H1 (cell line): ENCODE data around the gene LINGO4. TPM values are rescaled to one million over a fixed set of nuclear protein-coding genes. Genes with fewer than 3 reads are reported as not detected.

Experiments
- CTCF ChIA-PET: fragments of 300-600 bp; sonication (Branson Sonifier 250); formaldehyde crosslinking; loops from one replicate; lab custom pipeline; 2021; ENCODE audit not compliant: partially characterized antibody; lab: Charles Lee
- POLR2A ChIA-PET: fragments of 300-600 bp; sonication (Branson Sonifier 250); formaldehyde crosslinking; loops from one replicate; lab custom pipeline; 2021; ENCODE audit warnings: inconsistent platforms; ENCODE audit not compliant: partially characterized antibody; lab: Charles Lee
- DNase-seq, 2 experiments: peaks; one replicate each; pipeline versions ENCODE4 v3.0.0 to v3.0.0-alpha.2; 2010 to 2022; ENCODE audit warnings: low spot score in 2 of 2, low read depth in 1 of 2, mixed read lengths in 1 of 2
- FAIRE-seq: peaks from 2 replicates; lab custom pipeline; 2011; peaks lifted over from hg19 to GRCh38; lab: Jason Lieb, UNC
- H2AFZ ChIP-seq: 2 replicates; pipeline ENCODE4 v1.8.1; 2012; ENCODE audit warnings: low read length, inconsistent platforms
- H2AK5ac ChIP-seq: 2 replicates; pipeline ENCODE4 v1.6.1; 2013; ENCODE audit warnings: low read depth, low read length
- H2BK120ac ChIP-seq: replicated peaks from 2 replicates; pipeline ENCODE3; 2013; ENCODE audit warnings: low read depth, low read length, inconsistent platforms
- H2BK12ac ChIP-seq: 2 replicates; pipeline ENCODE4 v1.6.1; 2013; ENCODE audit warnings: low read depth, low read length
- H2BK15ac ChIP-seq: 2 replicates; pipeline ENCODE4 v1.6.1; 2013; ENCODE audit warnings: low read length
- H2BK20ac ChIP-seq: 2 replicates; pipeline ENCODE4 v1.6.1; 2013; ENCODE audit warnings: low read length
- H2BK5ac ChIP-seq: 2 replicates; pipeline ENCODE4 v1.6.1; 2013; ENCODE audit warnings: low read depth, low read length
- H3K14ac ChIP-seq: 2 replicates; pipeline ENCODE4 v1.6.1; 2013; ENCODE audit warnings: inconsistent platforms; ENCODE audit not compliant: insufficient read length
- H3K18ac ChIP-seq: 2 replicates; pipeline ENCODE4 v1.6.1; 2013; ENCODE audit warnings: low read length; ENCODE audit errors: extremely low read depth
- H3K23ac ChIP-seq: 2 replicates; pipeline ENCODE4 v1.6.1; 2013; ENCODE audit warnings: inconsistent platforms; ENCODE audit not compliant: insufficient read length
- H3K23me2 ChIP-seq: 2 replicates; pipeline ENCODE4 v1.6.1; 2013; ENCODE audit warnings: low read depth, low read length
- H3K27ac ChIP-seq: 2 replicates; pipeline ENCODE4 v1.6.1; 2011; ENCODE audit warnings: low read depth, low read length, inconsistent platforms
- H3K27me3 ChIP-seq, 4 experiments: replicated peaks in 1 of 4; 1 replicate in 1 of 4; 2 replicates in 3 of 4; pipeline versions ENCODE4 v1.6.1 to v1.8.1; 2011 to 2013; ENCODE audit warnings: low read length in 3 of 4, mild to moderate bottlenecking in 3 of 4, inconsistent platforms in 2 of 4, mixed read lengths in 2 of 4, moderate library complexity in 1 of 4; ENCODE audit not compliant: control insufficient read depth in 3 of 4, insufficient read depth in 3 of 4; ENCODE audit errors: extremely low read depth in 1 of 4
- H3K36me3 ChIP-seq, 4 experiments: 2 replicates each; pipeline versions ENCODE4 v1.6.1 to v1.8.1; 2011 to 2013; ENCODE audit warnings: mild to moderate bottlenecking in 4 of 4, low read length in 3 of 4, moderate library complexity in 2 of 4, control low read depth in 1 of 4, inconsistent platforms in 1 of 4; ENCODE audit not compliant: insufficient read depth in 4 of 4, control insufficient read depth in 2 of 4
- H3K4ac ChIP-seq: replicated peaks from 2 replicates; pipeline ENCODE3; 2013; ENCODE audit warnings: low read length, low read depth, mixed read lengths, inconsistent platforms; ENCODE audit not compliant: insufficient read length
- H3K4me1 ChIP-seq, 4 experiments: replicated peaks in 1 of 4; 1 replicate in 1 of 4; 2 replicates in 3 of 4; pipeline versions ENCODE4 v1.6.1 to v1.8.1; 2011 to 2013; ENCODE audit warnings: low read length in 3 of 4, inconsistent platforms in 2 of 4, mixed read lengths in 1 of 4; ENCODE audit not compliant: insufficient read depth in 4 of 4, control insufficient read depth in 3 of 4
- H3K4me2 ChIP-seq, 2 experiments: 2 replicates each; pipeline versions ENCODE4 v1.6.1 to v1.8.1; 2011 to 2013; ENCODE audit warnings: low read depth in 2 of 2, low read length in 2 of 2, control low read depth in 1 of 2, inconsistent platforms in 1 of 2, mild to moderate bottlenecking in 1 of 2; ENCODE audit not compliant: insufficient read depth in 1 of 2
- H3K4me3 ChIP-seq, 4 experiments: fragments of 200-600, 300-600 bp in 1 of 4; sonication (generic), shearing (Covaris generic), sonication (Bioruptor Twin) in 1 of 4; 2 replicates each; pipeline versions ENCODE4 v1.5.1 to v1.8.1; 2011 to 2016; ENCODE audit warnings: low read length in 4 of 4, low read depth in 3 of 4, control low read depth in 2 of 4, inconsistent platforms in 2 of 4, mild to moderate bottlenecking in 2 of 4, mixed read lengths in 1 of 4, moderate library complexity in 1 of 4; ENCODE audit not compliant: insufficient read depth in 2 of 4; ENCODE audit errors: extremely low read depth in 1 of 4
- H3K56ac ChIP-seq: replicated peaks from 2 replicates; pipeline ENCODE3; 2013; ENCODE audit warnings: low read depth, mild to moderate bottlenecking, mixed read lengths, low read length, inconsistent platforms; ENCODE audit not compliant: insufficient read length
- H3K79me1 ChIP-seq: 2 replicates; pipeline ENCODE4 v1.6.1; 2013; ENCODE audit warnings: low read depth, low read length, control low read depth
- H3K79me2 ChIP-seq, 2 experiments: 2 replicates each; pipeline versions ENCODE4 v1.6.1 to v1.8.1; 2012 to 2013; ENCODE audit warnings: low read length in 2 of 2, mild to moderate bottlenecking in 2 of 2, inconsistent platforms in 1 of 2; ENCODE audit not compliant: insufficient read depth in 2 of 2, control insufficient read depth in 1 of 2
- H3K9ac ChIP-seq, 4 experiments: replicated peaks in 1 of 4; 1 replicate in 1 of 4; 2 replicates in 3 of 4; pipeline versions ENCODE4 v1.6.1 to v1.8.1; 2011 to 2013; ENCODE audit warnings: low read depth in 3 of 4, low read length in 3 of 4, control low read depth in 2 of 4, mild to moderate bottlenecking in 2 of 4, moderate library complexity in 2 of 4, inconsistent platforms in 1 of 4; ENCODE audit errors: extremely low read depth in 1 of 4
- H3K9me3 ChIP-seq, 2 experiments: 2 replicates each; pipeline versions ENCODE4 v1.6.1 to v1.8.1; 2012 to 2013; ENCODE audit warnings: mild to moderate bottlenecking in 2 of 2, moderate library complexity in 2 of 2, control low read depth in 1 of 2, inconsistent platforms in 1 of 2, low read depth in 1 of 2, low read length in 1 of 2, mixed read lengths in 1 of 2; ENCODE audit not compliant: insufficient read depth in 2 of 2
- H4K20me1 ChIP-seq, 2 experiments: replicated peaks in 1 of 2; 2 replicates each; pipeline versions ENCODE3 to v1.8.1; 2011 to 2013; ENCODE audit warnings: inconsistent platforms in 2 of 2, low read length in 2 of 2, mild to moderate bottlenecking in 1 of 2; ENCODE audit not compliant: insufficient read depth in 2 of 2, control insufficient read depth in 1 of 2
- H4K5ac ChIP-seq: 2 replicates; pipeline ENCODE4 v1.6.1; 2013; ENCODE audit warnings: low read length, low read depth, mixed read lengths, inconsistent platforms; ENCODE audit not compliant: insufficient read length
- H4K8ac ChIP-seq: 2 replicates; pipeline ENCODE4 v1.8.0; 2013; ENCODE audit warnings: mild to moderate bottlenecking, moderate library complexity, low read length, inconsistent platforms; ENCODE audit not compliant: insufficient read depth; ENCODE audit errors: extremely low read depth
- H4K91ac ChIP-seq: replicated peaks from 2 replicates; pipeline ENCODE3; 2013; ENCODE audit warnings: low read length, mixed read lengths, inconsistent platforms; ENCODE audit not compliant: insufficient read length
- BRCA1 ChIP-seq: IDR thresholded peaks from 2 replicates; pipeline ENCODE4 v1.6.1; 2012; ENCODE audit warnings: low read depth, low read length, improper control_type of control experiment
- CHD1 ChIP-seq: IDR thresholded peaks from 2 replicates; pipeline ENCODE4 v1.6.1; 2012; ENCODE audit warnings: low read depth, low read length, improper control_type of control experiment
- POLR2A ChIP-seq, 2 experiments: IDR thresholded peaks; 1 replicate in 1 of 2; 2 replicates in 1 of 2; pipeline ENCODE4 v1.6.1; 2011; ENCODE audit warnings: low read depth in 2 of 2, low read length in 2 of 2, mild to moderate bottlenecking in 2 of 2; ENCODE audit errors: control extremely low read depth in 1 of 2
- SP2 ChIP-seq: IDR thresholded peaks from 2 replicates; pipeline ENCODE4 v1.6.1; 2012; ENCODE audit warnings: mild to moderate bottlenecking, low read length, inconsistent platforms
- WGBS, 2 experiments: shearing (Covaris generic) in 1 of 2; methylation state at CpG; one replicate each; pipeline versions ENCODE4 v1.1.6 to v1.1.7; 2013 to 2015; ENCODE audit warnings: low lambda C conversion rate in 2 of 2, mixed read lengths in 2 of 2, inconsistent platforms in 1 of 2, low coverage in 1 of 2, missing lambda C conversion rate in 1 of 2; ENCODE audit not compliant: insufficient replicate concordance in 2 of 2, insufficient coverage in 1 of 2, insufficient read length in 1 of 2; ENCODE audit errors: extremely low coverage in 1 of 2, missing lambda C conversion rate in 1 of 2; 5-methylcytosine and 5-hydroxymethylcytosine counted together
- polyA plus RNA-seq, 7 experiments: library from polyadenylated mRNA; depleted of rRNA in 3 of 7; stranded (reverse) in 5 of 7; unstranded in 2 of 7; fragments of >200 nt in 5 of 7; fragments of 200-250 nt in 2 of 7; gene quantifications; 1 replicate in 5 of 7; 2 replicates in 1 of 7; 4 replicates in 1 of 7; pipeline versions ENCODE4 v1.2.1 to v1.2.3, GENCODE V29; 2011 to 2013; ENCODE audit warnings: missing spikeins in 2 of 7, mixed read lengths in 2 of 7
- total RNA-seq: library from RNA; stranded (reverse); fragmentation: NEBNext Ultra II Directional; extraction: Animal tissue kit (Norgen Biotek cat#: 25700); gene quantifications from 2 replicates; pipeline ENCODE4 v1.2.1, GENCODE V29; 2021

LINGO4 gene
- total and polyA plus RNA-seq, 2 of the 8 experiments (the other 6 are each of a cell fraction or from before 2014, with no cell fraction given), result 0.03 TPM; not detected in 1

DNA sequence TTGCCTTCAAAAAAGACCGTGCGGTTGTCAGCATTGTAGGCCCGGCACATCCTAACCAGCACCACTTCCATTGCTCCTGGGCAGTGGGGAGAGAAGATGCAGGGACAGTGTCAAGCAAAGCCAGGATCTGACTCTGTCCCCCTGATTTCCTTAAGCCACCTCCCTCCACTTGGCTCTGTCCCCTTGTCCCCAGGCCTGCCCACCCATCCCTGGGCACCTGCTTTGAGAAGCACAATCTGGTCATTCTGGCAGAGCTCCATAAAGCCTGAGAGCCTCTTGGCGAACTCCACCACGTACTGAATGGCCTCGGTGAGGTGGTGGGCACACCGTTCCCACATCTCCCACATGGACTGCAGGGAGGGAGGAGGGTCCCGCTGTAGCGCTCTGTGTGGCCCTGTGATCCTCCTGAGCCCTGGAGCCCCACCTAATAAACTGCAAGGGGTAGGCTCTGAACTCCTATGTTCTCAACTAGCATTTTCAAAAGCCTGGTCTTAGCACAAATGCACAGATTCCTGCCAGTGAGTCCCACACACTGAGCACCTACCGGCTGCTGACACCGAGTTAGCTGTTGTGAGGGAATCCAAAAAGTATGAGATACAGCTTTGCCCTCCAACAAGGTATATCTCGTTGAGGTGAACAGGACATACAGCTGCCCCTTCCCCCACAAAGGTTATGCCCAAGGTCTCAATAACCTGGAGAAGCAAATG, 8.2 kb upstream of the LINGO4 start:
- no peak for FAIRE-seq
- POLR2A ChIA-PET, result no interaction called here
- no peak overlapping the region for H3K4me3 ChIP-seq
- H3K23me2 ChIP-seq, result no peaks in the 10 kb centered on the region
- H3K27me3 ChIP-seq, result no peaks in the 10 kb centered on the region
- H2AFZ ChIP-seq, result no peak overlapping the region
- H4K20me1 ChIP-seq, result no peaks in the 10 kb centered on the region
- no peak overlapping the region for H3K56ac ChIP-seq
- H3K27ac ChIP-seq, result no peak overlapping the region
- no peak overlapping the region for H4K5ac ChIP-seq
- TF ChIP-seq BRCA1, result no peak
- no peak for TF ChIP-seq POLR2A (IDR thresholded peaks at IDR 0.05; ENCODE audit: control extremely low read depth in 1 of 2, low read depth in 2 of 2, low read length in 2 of 2)
- no peak for TF ChIP-seq SP2
- TF ChIP-seq CHD1, result no peak
- TF ChIP-seq, all 59 proteins: peak for 0
- Histone ChIP-seq H3K9me3 (no peaks in the 10 kb centered on the region), H3K4ac (no peak overlapping the region), H3K4me1 (peaks cover 1 to 5% (median 4%) of the 10 kb centered on the region in 4 experiments; a peak in 3 of 7 replicates), H2BK15ac (no peak overlapping the region), H2BK120ac (no peak overlapping the region), H3K79me1 (no peaks in the 10 kb centered on the region), H3K36me3 (no peaks in the 10 kb centered on the region), H3K4me2 (no peak overlapping the region), H3K9ac (no peak overlapping the region), H3K23ac (no peak overlapping the region), H2AK5ac (no peak overlapping the region), H2BK12ac (no peak overlapping the region), H3K79me2 (no peaks in the 10 kb centered on the region), H2BK20ac (no peak overlapping the region), H2BK5ac (no peak overlapping the region), H4K8ac (no peak overlapping the region), H3K14ac (no peak overlapping the region), H4K91ac (no peak overlapping the region), H3K18ac (no peak overlapping the region)
- WGBS, 2 experiments, result 90% methylated on average over 12 of the region's 12 CpGs; no CpG with 5 or more reads in 1 of the 2 experiments
- CTCF ChIA-PET, result interaction anchor here (1.1 to 1.6 kb wide), 2 partner anchors 10 to 14 kb away, joined by 3 to 5 read pairs; no protein-coding TSS in a partner anchor
- DNase-seq, result no peak
